IMR-90 (cell line): Measurements from ENCODE around the gene MSH5. TPM values are rescaled to one million over a fixed set of nuclear protein-coding genes. Genes with fewer than 3 reads are reported as not detected.

ENCODE experiments used
- ATAC-seq: fragments of 200-7000 bp; cut with Tn5 transposase; 2 replicates; pipeline ENCODE4 v1.9.1; 2020; ENCODE audit warnings: low read depth, mild to moderate bottlenecking, moderate library complexity
- BruUV-seq: library from RNA; stranded (reverse); fragments of 400-500 nt; replicated peaks from 2 replicates; lab custom pipeline; 2021; lab: Mats Ljungman, UMichigan
- CTCF ChIA-PET: fragments of 300-600 bp; formaldehyde crosslinking; extraction: SDS; loops from one replicate; lab custom pipeline; 2021; ENCODE audit warnings: antibody characterized with exemption; lab: Yijun Ruan, JAX
- POLR2A ChIA-PET: fragments of 300-600 bp; sonication (Branson Sonifier 250); formaldehyde crosslinking; loops from one replicate; lab custom pipeline; 2022; ENCODE audit warnings: antibody characterized with exemption; ENCODE audit not compliant: unreplicated experiment; lab: Charles Lee
- DNase-seq: peaks from one replicate; pipeline ENCODE4 v3.0.0; 2013
- H2AFZ ChIP-seq: replicated peaks from 2 replicates; pipeline ENCODE3; 2013; ENCODE audit warnings: low read length, mild to moderate bottlenecking; ENCODE audit not compliant: poor library complexity
- H2AK5ac ChIP-seq: 2 replicates; pipeline ENCODE4 v1.6.1; 2013; ENCODE audit warnings: low read depth, low read length, inconsistent platforms
- H2AK9ac ChIP-seq: replicated peaks from 2 replicates; pipeline ENCODE3; 2013; ENCODE audit warnings: mild to moderate bottlenecking, low read depth, low read length, moderate library complexity; ENCODE audit not compliant: poor library complexity
- H2BK120ac ChIP-seq: 2 replicates; pipeline ENCODE4 v1.6.1; 2013; ENCODE audit warnings: low read depth, low read length, inconsistent platforms
- H2BK15ac ChIP-seq: 3 replicates; pipeline ENCODE4 v1.6.1; 2013; ENCODE audit warnings: low read depth, low read length, inconsistent platforms
- H2BK20ac ChIP-seq: 2 replicates; pipeline ENCODE4 v1.6.1; 2013; ENCODE audit warnings: low read depth, mild to moderate bottlenecking, inconsistent platforms, low read length, moderate library complexity
- H2BK5ac ChIP-seq: 2 replicates; pipeline ENCODE4 v1.6.1; 2013; ENCODE audit warnings: mild to moderate bottlenecking, low read depth, low read length, inconsistent platforms; ENCODE audit not compliant: poor library complexity, severe bottlenecking
- H3K14ac ChIP-seq: replicated peaks from 2 replicates; pipeline ENCODE4 v1.6.1; 2013; ENCODE audit warnings: low read depth, low read length, inconsistent platforms
- H3K18ac ChIP-seq: 2 replicates; pipeline ENCODE4 v1.6.1; 2013; ENCODE audit warnings: low read depth, low read length, control low read depth
- H3K23ac ChIP-seq: 2 replicates; pipeline ENCODE4 v1.6.1; 2013; ENCODE audit warnings: low read depth, low read length, inconsistent platforms
- H3K27ac ChIP-seq: 2 replicates; pipeline ENCODE4 v1.5.1; 2013; ENCODE audit warnings: mild to moderate bottlenecking, control low read depth, low read length; ENCODE audit not compliant: insufficient read depth
- H3K27me3 ChIP-seq: 2 replicates; pipeline ENCODE4 v1.6.1; 2013; ENCODE audit warnings: low read length; ENCODE audit not compliant: control insufficient read depth, insufficient read depth
- H3K36me3 ChIP-seq: 2 replicates; pipeline ENCODE4 v1.6.1; 2013; ENCODE audit warnings: low read length, mixed read lengths; ENCODE audit not compliant: control insufficient read depth, insufficient read depth
- H3K4ac ChIP-seq: 2 replicates; pipeline ENCODE4 v1.6.1; 2013; ENCODE audit warnings: low read depth, low read length, inconsistent platforms
- H3K4me1 ChIP-seq: 2 replicates; pipeline ENCODE4 v1.6.1; 2013; ENCODE audit warnings: low read length, mixed read lengths; ENCODE audit not compliant: control insufficient read depth, insufficient read depth
- H3K4me2 ChIP-seq: 2 replicates; pipeline ENCODE4 v1.6.1; 2013; ENCODE audit warnings: low read depth, mild to moderate bottlenecking, control low read depth, low read length, moderate library complexity
- H3K4me3 ChIP-seq: 2 replicates; pipeline ENCODE4 v1.5.1; 2013; ENCODE audit warnings: low read depth, mild to moderate bottlenecking, control low read depth, low read length, moderate library complexity; ENCODE audit not compliant: insufficient read depth
- H3K56ac ChIP-seq: 2 replicates; pipeline ENCODE4 v1.6.1; 2013; ENCODE audit warnings: low read length, inconsistent platforms; ENCODE audit not compliant: insufficient read depth; ENCODE audit errors: extremely low read depth
- H3K79me1 ChIP-seq, 2 experiments: 2 replicates each; pipeline ENCODE4 v1.6.1; 2013; ENCODE audit warnings: low read length in 2 of 2, inconsistent platforms in 1 of 2, low read depth in 1 of 2
- H3K9ac ChIP-seq: 2 replicates; pipeline ENCODE4 v1.6.1; 2013; ENCODE audit warnings: low read depth, low read length, control low read depth
- H3K9me1 ChIP-seq: 2 replicates; pipeline ENCODE4 v1.6.1; 2013; ENCODE audit warnings: low read length, inconsistent platforms; ENCODE audit not compliant: insufficient read depth
- H3K9me3 ChIP-seq: 2 replicates; pipeline ENCODE4 v1.6.1; 2013; ENCODE audit warnings: low read length; ENCODE audit not compliant: control insufficient read depth, insufficient read depth
- H4K20me1 ChIP-seq: 2 replicates; pipeline ENCODE4 v1.6.1; 2013; ENCODE audit warnings: low read length, inconsistent platforms; ENCODE audit not compliant: insufficient read depth
- H4K5ac ChIP-seq: 2 replicates; pipeline ENCODE4 v1.6.1; 2013; ENCODE audit warnings: mild to moderate bottlenecking, low read depth, low read length, control low read depth
- H4K8ac ChIP-seq, 2 experiments: 2 replicates each; pipeline ENCODE4 v1.6.1; 2013; ENCODE audit warnings: low read depth in 2 of 2, low read length in 2 of 2, control low read depth in 1 of 2, inconsistent platforms in 1 of 2
- H4K91ac ChIP-seq: 2 replicates; pipeline ENCODE4 v1.6.1; 2013; ENCODE audit warnings: low read depth, low read length, inconsistent platforms; ENCODE audit not compliant: insufficient read depth
- MXI1 ChIP-seq: IDR thresholded peaks from 2 replicates; pipeline ENCODE4 v1.6.1; 2012; ENCODE audit warnings: low read depth, mild to moderate bottlenecking, low read length, moderate library complexity, borderline replicate concordance
- NFE2L2 ChIP-seq: fragments of 150-350 bp; IDR thresholded peaks from 2 replicates; pipeline ENCODE4 v1.6.1; 2016; ENCODE audit warnings: low read depth, mild to moderate bottlenecking, low read length
- POLR2A ChIP-seq: IDR thresholded peaks from 2 replicates; pipeline ENCODE4 v1.6.1; 2012; ENCODE audit warnings: mild to moderate bottlenecking, low read depth, low read length
- WGBS, 2 experiments: methylation state at CpG; one replicate each; pipeline versions ENCODE4 v1.1.5 to v1.1.7; 2013; ENCODE audit warnings: missing lambda C conversion rate in 2 of 2; ENCODE audit not compliant: insufficient read length in 1 of 2; ENCODE audit errors: extremely low coverage in 2 of 2; 5-methylcytosine and 5-hydroxymethylcytosine counted together
- dilution Hi-C: fragments of 300-500 bp; cut with HindIII; formaldehyde crosslinking; loops from one replicate; pipeline ENCODE4 v1.14.3; 2018; ENCODE audit warnings: low sequenced_read_pairs; ENCODE audit not compliant: unreplicated experiment
- in situ Hi-C: fragments of 300-500 bp; cut with MboI; formaldehyde crosslinking; loops from 3 replicates; pipeline ENCODE4 v1.14.3; 2019; ENCODE audit warnings: low sequenced_read_pairs, inconsistent platforms, mixed read lengths
- intact Hi-C: fragments of 100-400 bp; cut with micrococcal nuclease; formaldehyde crosslinking; loops from 2 replicates; pipeline ENCODE4 v1.10.0; 2022
- polyA plus RNA-seq, 3 experiments: library from polyadenylated mRNA; depleted of rRNA; stranded (reverse); fragments of >200 nt; gene quantifications; 2 replicates each; pipeline ENCODE4 v1.2.3, GENCODE V29; 2012; ENCODE audit warnings: low replicate concordance in 1 of 3
- total RNA-seq: library from RNA; depleted of rRNA; stranded (reverse); fragments of >200 nt; gene quantifications from 2 replicates; pipeline ENCODE4 v1.2.3, GENCODE V29; 2012

MSH5 gene
- total and polyA plus RNA-seq, 2 of the 4 experiments (the other 2 are of a cell fraction) = 5.6 to 15.7 TPM

GRCh38 chr6:31792090-31792374, 52.2 kb downstream of the MSH5 start:
- TF ChIP-seq MXI1 (no peak), POLR2A (no peak), NFE2L2 (no peak)
- Histone ChIP-seq H3K4ac (no peak overlapping the region), H3K79me1 (peaks cover 0 to 51% of the 10 kb centered on the region in 2 experiments), H3K23ac (no peak overlapping the region), H4K20me1 (no peaks in the 10 kb centered on the region), H4K8ac (no peak overlapping the region), H2AK5ac (no peak overlapping the region), H2BK5ac (no peak overlapping the region), H3K9me3 (no peaks in the 10 kb centered on the region), H3K27me3 (no peaks in the 10 kb centered on the region), H4K91ac (no peak overlapping the region), H2BK15ac (no peak overlapping the region), H3K27ac (no peak overlapping the region), H2AFZ (no peak overlapping the region), H3K4me1 (no peaks in the 10 kb centered on the region; the same call in 1 of the 2 replicates), H3K18ac (no peak overlapping the region), H3K9me1 (0 out of 2 replicates have a peak, but pooled peaks cover 3% of the 10 kb centered on the region), H2BK120ac (no peak overlapping the region), H3K56ac (no peak overlapping the region), H4K5ac (no peak overlapping the region), H3K4me2 (no peak overlapping the region), H3K36me3 (peaks cover 18% of the 10 kb centered on the region), H2BK20ac (no peak overlapping the region), H3K14ac (no peak overlapping the region), H2AK9ac (no peak overlapping the region), H3K4me3 (no peak overlapping the region), H3K9ac (no peak overlapping the region)
- ATAC-seq = no peak
- intact Hi-C loops (no loop called here), dilution Hi-C loops (no loop called here), in situ Hi-C loops (no loop called here)
- POLR2A ChIA-PET = no interaction called here
- no peak for DNase-seq
- no TSS peak for BruUV-seq
- WGBS, 2 experiments = no CpG with 5 or more reads among the region's 3 CpGs
- CTCF ChIA-PET = interaction anchor here (0.6 to 1.2 kb wide), 2 partner anchors 11 to 47 kb away, joined by 3 read pairs; no protein-coding TSS in a partner anchor
